HG03521 (cell line): ENCODE results near the gene CMIP.

Experiments
- ATAC-seq: cut with Tn5 transposase; IDR thresholded peaks from one replicate; pipeline ENCODE4 v1.9.1; 2021; ENCODE audit warnings: mild to moderate bottlenecking, moderate library complexity; ENCODE audit not compliant: unreplicated experiment

CMIP gene

GRCh38 chr16:81562174-81562849 lies 117.7 kb downstream of the CMIP start:
- ATAC-seq: no peak

DNA sequence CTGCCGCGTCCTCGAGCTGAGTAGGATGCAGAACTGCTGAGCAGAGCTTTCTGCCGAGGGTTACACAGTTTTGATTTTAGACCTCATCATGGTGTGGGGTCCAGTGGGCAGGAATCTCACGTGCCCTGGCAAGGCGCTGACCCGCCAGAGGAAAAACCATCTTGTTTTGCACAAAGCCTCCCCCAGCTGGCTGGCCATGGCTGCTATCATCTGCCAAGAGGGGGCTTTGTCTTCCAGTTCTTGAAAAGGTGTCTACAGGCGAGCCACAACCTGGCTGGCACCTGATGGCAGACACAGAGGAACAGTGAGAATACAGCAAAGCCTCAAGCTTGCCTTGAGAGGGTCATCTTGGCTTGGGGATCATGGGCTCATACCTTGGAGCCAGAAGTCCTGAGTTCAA lies 118.3 kb downstream of the CMIP start:
- ATAC-seq: no peak

- ATAC-seq: no peak
Measured at GRCh38 chr16:81564421-81564911, 119.9 kb downstream of the CMIP start.

DNA sequence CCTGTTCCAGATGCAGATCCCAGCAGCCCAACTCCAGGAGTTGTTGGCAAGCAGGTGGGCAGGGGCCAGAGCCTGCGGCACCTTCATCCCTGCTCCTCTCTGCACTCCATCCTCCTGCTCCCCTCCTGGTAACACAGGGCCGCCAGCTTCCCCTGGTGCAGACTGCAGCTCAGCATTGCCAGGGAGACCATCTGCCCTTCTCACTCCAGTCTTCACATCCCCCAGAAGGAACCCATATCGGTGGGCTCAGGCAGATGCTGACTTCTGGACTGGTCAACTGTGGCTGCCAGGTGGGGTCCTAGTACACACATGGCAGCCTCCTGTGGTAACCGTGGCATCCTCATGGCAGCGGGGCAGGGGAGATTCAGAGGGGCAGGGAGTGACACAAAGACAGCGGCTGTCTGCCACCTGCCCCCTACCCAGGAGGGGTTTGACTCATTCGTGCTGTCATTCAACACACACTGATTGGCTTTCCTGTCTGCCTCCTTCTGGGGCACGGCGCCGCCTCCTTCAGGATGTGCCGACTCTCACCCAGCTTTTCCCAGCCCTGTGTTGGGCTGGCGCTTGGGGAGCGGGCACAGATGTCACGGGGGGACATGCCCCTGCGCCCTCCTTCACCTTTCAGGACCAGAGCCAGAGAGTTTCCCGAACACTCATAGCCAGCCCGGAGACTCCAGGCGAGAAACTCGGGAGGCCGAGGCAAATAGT lies 120.9 kb downstream of the CMIP start:
- ATAC-seq: no peak

GRCh38 chr16:81566086-81567007 lies 121.7 kb downstream of the CMIP start:
- ATAC-seq: no peak

DNA sequence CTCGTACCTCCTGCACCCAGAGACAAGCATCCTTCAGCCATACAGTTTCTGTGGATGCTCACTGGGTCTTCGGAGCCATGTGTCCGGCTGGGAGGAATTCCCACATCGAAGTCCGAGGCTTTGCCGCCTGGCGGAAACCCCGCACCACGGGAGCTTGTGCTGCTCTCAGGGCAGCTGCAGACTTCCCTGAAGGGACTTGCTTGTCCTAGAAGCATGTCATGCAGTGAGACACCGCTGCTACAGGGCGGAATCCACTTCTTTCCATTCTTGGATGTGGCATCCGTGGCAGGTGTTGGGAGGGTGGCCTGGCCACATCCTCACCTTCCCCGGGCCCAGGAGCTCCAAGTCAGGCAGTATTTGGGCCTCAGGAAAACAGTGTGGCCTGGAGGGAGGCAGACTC lies 122.5 kb downstream of the CMIP start:
- ATAC-seq: no peak

GRCh38 chr16:81567987-81568748 lies 123.6 kb downstream of the CMIP start:
- no peak for ATAC-seq

GRCh38 chr16:81568749-81569087 lies 124.1 kb downstream of the CMIP start:
- no peak for ATAC-seq

DNA sequence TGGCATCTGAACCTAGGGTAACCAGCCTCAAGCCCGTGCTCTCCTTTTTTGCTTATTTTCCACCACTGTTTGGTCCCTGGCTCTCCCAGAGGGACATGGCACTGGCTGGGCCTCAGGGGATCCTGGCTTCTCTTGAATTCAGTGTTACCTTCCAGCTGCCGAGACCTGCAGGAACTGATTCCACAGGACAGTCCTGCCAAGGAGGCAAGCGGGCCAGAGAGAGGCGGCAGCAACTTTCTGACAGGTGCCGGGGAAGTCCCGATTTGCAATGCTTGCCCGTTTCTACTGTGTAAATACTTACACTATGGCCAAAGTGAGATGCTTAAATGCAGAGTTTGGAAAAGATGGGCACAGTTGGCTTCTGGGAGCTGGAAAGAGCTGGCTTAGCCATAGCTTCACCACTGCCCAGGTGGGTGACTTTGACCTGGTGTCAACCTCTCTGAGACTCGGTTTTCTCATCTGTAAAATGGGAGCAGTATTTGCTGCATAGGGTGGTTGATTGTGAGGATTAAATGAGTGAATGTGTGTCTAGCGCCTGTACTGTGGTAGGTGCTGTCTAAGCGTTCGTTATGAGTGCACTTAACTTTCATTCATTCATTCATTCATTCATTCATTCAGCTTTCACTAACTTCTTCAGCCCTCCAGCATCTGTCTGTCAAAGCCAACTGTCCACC lies 124.9 kb downstream of the CMIP start:
- no peak for ATAC-seq

DNA sequence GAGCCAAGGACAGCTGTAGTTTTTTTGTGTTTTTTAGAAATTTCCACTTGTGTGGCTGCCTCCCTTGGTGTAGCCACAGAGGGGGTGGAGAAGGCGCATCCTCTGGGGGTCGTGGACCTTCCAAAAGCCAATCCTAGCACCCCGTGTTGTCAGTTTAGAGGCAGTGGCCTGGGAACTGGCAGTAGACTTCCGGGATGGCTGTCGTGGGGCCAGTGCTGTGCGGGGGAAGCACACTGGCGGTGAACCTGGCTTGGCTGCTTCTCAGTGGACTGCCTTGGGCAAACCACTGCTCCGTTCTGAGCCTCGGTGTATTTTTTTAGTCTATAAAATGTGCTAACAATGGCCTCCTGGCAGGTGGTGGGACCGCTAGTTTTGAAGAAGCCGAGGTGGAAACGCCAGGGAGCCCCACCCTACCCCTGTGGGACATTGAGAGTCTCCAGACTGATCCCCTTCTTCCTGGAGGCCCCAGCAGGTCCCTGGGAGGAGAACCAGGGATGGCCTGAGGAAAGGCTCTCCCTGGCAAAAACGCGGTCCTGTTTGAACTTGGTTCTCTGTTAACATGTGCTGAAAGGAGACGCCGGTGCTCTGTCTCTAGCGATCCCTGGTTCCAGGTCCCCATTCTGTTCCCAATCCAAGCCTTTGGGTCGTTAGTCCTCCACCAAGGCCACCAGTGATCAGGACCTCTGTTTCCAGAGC lies 125.7 kb downstream of the CMIP start:
- ATAC-seq: no peak

DNA sequence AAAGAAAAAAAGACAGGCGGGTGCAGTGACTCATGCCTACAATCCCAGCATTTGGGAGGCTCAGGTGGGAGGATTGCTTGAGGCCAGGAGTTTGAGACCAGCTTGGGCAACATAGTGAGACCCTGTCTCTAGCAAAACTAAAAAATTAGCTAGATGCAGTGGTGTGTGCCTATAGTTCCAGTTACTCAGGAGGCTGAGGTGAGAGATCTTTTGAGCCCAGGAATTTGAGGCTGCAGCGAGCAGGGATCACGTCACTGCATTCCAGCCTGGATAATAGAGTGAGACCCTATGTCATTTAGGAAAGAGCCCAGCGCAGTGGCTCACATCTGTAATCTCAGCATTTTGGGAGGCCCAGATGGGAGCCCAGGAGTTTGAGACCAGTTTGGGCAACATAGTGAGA lies 126.6 kb downstream of the CMIP start:
- no peak for ATAC-seq

DNA sequence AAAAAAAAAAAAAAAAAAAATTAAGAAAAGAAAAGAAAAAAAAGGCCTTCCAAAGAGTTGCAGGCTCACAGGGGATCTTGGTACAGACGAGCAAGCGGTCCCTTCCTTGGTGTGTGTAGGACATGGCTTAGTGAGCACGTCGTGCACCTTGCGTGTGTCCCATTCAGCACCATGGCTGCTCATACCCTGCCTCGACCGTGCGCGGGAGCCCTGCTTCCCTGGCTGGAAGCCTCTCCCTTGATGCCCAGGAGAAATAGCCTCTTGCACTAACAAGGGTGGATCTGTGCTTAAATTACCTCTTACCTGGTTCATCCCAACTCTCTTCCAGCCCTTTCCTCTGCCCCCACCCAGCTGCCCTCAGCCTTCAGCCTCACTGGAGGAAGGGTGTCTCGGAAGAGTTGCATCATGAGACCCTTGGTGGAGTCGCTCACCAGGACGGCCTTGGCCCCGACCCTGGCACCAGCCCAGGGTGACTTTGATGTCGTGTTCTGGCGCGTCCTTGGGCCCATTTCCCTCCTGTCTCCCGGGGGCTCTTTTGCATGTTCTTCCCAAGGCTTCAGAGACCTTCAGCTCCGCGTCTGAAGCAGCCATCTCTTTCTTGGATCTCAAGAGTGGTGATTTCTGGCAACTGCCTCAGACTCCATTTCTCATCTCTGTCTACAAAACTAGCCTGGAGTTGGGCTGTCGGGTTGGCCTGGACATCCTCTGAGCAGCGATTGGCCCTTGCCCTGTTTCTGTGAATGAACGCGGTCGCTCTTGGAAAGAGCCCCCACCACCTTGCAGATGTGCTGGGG lies 127.2 kb downstream of the CMIP start:
- no peak for ATAC-seq

DNA sequence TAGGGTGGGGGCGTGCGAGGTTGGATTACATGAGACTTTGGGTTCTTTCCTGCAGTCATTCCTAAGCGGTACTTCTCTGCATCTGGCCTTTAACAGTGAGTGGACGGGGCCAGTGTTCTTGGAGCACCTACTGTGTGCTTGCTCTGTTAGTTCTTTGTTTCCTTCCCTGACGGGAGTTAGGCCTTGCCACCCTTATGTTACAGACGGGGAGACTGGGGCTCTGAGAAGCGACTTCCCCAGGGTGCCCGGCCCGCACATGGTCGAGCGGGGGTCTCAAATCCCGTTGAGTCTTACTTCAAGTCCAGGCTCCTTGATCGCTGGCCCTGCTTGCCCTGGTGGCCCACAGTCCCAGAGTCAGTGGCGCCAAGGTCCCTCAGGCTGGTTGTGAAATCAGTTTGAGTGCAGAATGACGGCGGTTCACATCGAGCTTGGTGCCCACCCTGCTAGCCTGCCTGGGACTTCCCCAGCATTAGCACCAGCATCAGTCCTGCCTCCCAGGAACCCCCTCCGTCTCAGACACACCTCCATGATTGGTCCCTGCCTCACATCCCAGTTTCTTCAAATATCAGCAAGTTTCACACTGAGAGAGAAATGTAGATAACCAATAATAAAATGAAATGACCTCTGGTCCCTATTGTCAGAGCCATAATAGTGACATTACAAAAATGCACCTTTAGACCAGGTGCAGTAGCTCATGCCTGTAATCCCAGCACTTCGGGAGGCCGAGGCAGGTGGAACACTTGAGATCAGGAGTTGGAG lies 128.0 kb downstream of the CMIP start:
- no peak for ATAC-seq

DNA sequence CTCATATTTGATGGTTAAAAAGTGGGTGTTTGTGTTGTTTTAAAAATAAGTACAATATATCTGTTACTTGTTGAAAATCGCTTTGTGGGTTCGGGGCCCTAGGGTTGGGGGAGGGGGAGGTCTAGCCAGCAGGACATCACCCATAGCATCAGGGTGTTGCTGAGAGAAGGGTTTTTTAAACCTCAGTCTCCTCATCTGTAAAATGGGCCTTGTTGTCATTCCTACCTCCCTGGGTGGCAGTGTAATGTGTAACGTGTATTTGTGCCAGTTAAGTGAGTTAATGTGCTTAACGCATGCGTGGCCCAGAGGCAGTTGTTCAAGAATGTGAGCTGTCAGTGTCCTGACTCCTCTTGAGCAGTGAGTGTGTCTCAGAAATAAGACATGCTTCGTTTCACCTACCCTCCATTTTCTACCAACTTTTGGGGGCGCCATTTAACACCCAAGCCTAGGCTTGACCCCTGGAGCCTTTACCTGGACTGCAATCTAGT lies 129.0 kb downstream of the CMIP start:
- no peak for ATAC-seq

- no peak for ATAC-seq
Measured at GRCh38 chr16:81574168-81574567, 129.6 kb downstream of the CMIP start.

DNA sequence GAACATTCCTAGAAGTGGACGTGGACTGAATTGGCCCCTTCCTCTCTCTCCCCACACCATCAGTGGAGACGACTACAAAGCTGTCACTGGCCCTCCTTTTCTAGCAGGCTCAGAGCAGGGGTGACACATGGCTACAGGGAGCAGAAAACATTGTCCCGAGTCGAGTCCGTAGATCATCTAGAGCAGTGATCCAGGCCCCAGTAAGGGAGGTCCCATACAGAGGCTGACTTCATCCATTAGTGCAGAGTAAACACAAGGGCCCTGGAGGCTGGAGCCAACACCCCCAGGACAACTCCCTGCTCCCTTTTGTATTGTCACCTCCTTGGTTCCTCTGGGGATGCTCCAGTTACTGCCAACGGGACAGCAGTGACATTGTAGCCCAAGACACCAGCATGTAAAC lies 130.7 kb downstream of the CMIP start:
- ATAC-seq: no peak

DNA sequence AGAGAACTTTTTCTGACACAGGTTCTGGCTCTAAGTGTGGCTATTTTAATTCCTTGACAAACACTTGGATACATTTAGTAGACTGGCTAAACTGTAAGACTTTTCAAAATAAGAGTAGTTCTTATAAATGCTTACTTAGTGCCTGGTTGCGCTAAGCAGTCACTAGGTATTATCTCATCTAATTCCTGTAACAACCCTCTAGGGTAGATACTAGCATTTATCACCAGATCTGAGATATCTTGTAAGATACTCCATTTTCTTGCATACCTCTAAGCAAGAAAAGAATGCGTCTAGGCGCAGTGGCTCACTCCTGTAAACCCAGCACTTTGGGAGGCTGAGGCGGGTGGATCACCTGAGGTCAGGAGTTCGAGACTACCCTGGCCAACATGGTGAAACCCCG lies 131.2 kb downstream of the CMIP start:
- no peak for ATAC-seq

- no peak for ATAC-seq
Measured at GRCh38 chr16:81576696-81577095, 132.1 kb downstream of the CMIP start.
